Glutamatergic neuron (in vitro differentiated cells): ENCODE data around the gene CLMN. TPM values are rescaled to one million over a fixed set of nuclear protein-coding genes. Genes with fewer than 3 reads are reported as not detected.

Experiments used
- DNase-seq: peaks from one replicate; pipeline ENCODE4 v3.0.0; 2022
- H3K27ac Mint-ChIP-seq: one replicate; pipeline ENCODE4 v1.8.0; 2020; ENCODE audit warnings: mild to moderate bottlenecking, mixed read lengths, inconsistent platforms; ENCODE audit not compliant: unreplicated experiment
- H3K27me3 Mint-ChIP-seq: one replicate; pipeline ENCODE4 v1.8.0; 2020; ENCODE audit warnings: mild to moderate bottlenecking, moderate library complexity, mixed read lengths, inconsistent platforms; ENCODE audit not compliant: unreplicated experiment
- H3K36me3 Mint-ChIP-seq: one replicate; pipeline ENCODE4 v1.8.0; 2020; ENCODE audit warnings: mild to moderate bottlenecking, mixed read lengths, inconsistent platforms; ENCODE audit not compliant: unreplicated experiment
- H3K4me1 Mint-ChIP-seq: one replicate; pipeline ENCODE4 v1.8.0; 2020; ENCODE audit warnings: mild to moderate bottlenecking, low read depth, mixed read lengths, inconsistent platforms; ENCODE audit not compliant: unreplicated experiment
- H3K4me3 Mint-ChIP-seq: one replicate; pipeline ENCODE4 v1.8.0; 2020; ENCODE audit warnings: mild to moderate bottlenecking, mixed read lengths, inconsistent platforms; ENCODE audit not compliant: unreplicated experiment
- H3K9me3 Mint-ChIP-seq: one replicate; pipeline ENCODE4 v1.8.0; 2020; ENCODE audit warnings: mild to moderate bottlenecking, moderate library complexity, mixed read lengths, inconsistent platforms; ENCODE audit not compliant: unreplicated experiment
- CTCF ChIP-seq: fragments of 200-600 bp; sonication (generic); IDR thresholded peaks from one replicate; pipeline ENCODE4 v1.5.0; 2021; ENCODE audit not compliant: partially characterized antibody, unreplicated experiment
- total RNA-seq: library from RNA; stranded (reverse); fragmentation: NEBNext Ultra II Directional; extraction: Animal tissue kit (Norgen Biotek cat#: 25700); gene quantifications from one replicate; pipeline ENCODE4 v1.2.1, GENCODE V29; 2021; ENCODE audit not compliant: unreplicated experiment

The CLMN gene
- total RNA-seq, 1 donor from 2014 or later, result 17.6 TPM

- no peak for DNase-seq
- no peak overlapping the region for H3K27ac Mint-ChIP-seq
- H3K4me1 Mint-ChIP-seq, result no peaks in the 10 kb centered on the region
- no peak overlapping the region for H3K4me3 Mint-ChIP-seq
- TF ChIP-seq CTCF, result no peak
- H3K27me3 Mint-ChIP-seq, result no peaks in the 10 kb centered on the region
- peaks cover 26% of the 10 kb centered on the region for H3K36me3 Mint-ChIP-seq
- peaks cover 6% of the 10 kb centered on the region for H3K9me3 Mint-ChIP-seq
Observed at GRCh38 chr14:95165517-95165916, 154.2 kb downstream of the CLMN start.

GRCh38 chr14:95164506-95164905, 155.2 kb downstream of the CLMN start:
- no peaks in the 10 kb centered on the region for H3K4me1 Mint-ChIP-seq
- peaks cover 6% of the 10 kb centered on the region for H3K9me3 Mint-ChIP-seq
- no peaks in the 10 kb centered on the region for H3K27me3 Mint-ChIP-seq
- peaks cover 24% of the 10 kb centered on the region for H3K36me3 Mint-ChIP-seq
- no peak for TF ChIP-seq CTCF
- H3K27ac Mint-ChIP-seq, result no peak overlapping the region
- no peak overlapping the region for H3K4me3 Mint-ChIP-seq
- no peak for DNase-seq

GRCh38 chr14:95163666-95164065, 156.0 kb downstream of the CLMN start:
- Mint-ChIP-seq H3K36me3 (peaks cover 16% of the 10 kb centered on the region), H3K27me3 (no peaks in the 10 kb centered on the region), H3K27ac (no peak overlapping the region), H3K9me3 (peaks cover 6% of the 10 kb centered on the region), H3K4me3 (no peak overlapping the region), H3K4me1 (no peaks in the 10 kb centered on the region)
- DNase-seq, result no peak
- TF ChIP-seq CTCF, result no peak

GRCh38 chr14:95163132-95163531, 156.6 kb downstream of the CLMN start:
- Mint-ChIP-seq H3K36me3 (peaks cover 13% of the 10 kb centered on the region), H3K27ac (no peak overlapping the region)

GRCh38 chr14:95162641-95163040, 157.1 kb downstream of the CLMN start:
- Mint-ChIP-seq H3K4me3 (no peak overlapping the region), H3K4me1 (peaks cover 2% of the 10 kb centered on the region), H3K36me3 (peaks cover 8% of the 10 kb centered on the region), H3K9me3 (peaks cover 12% of the 10 kb centered on the region), H3K27me3 (peaks cover 7% of the 10 kb centered on the region), H3K27ac (no peak overlapping the region)
- no peak for DNase-seq
- no peak for TF ChIP-seq CTCF

More at GRCh38 chr14:95163132-95163531, 156.6 kb downstream of the CLMN start:
- no peak for TF ChIP-seq CTCF
- Mint-ChIP-seq H3K4me1 (peaks cover under 1% of the 10 kb centered on the region), H3K9me3 (peaks cover 7% of the 10 kb centered on the region), H3K4me3 (no peak overlapping the region), H3K27me3 (peaks cover 2% of the 10 kb centered on the region)
- DNase-seq, result no peak
